SK-N-MC (cell line): ENCODE measurements around the gene MPRIP.

Experiments
- EZH2 ChIP-seq: fragments of 200-600 bp; sonication (generic); IDR thresholded peaks from one replicate; pipeline ENCODE4 v1.6.1; 2017; ENCODE audit warnings: antibody characterized with exemption
- POLR2AphosphoS5 ChIP-seq: IDR thresholded peaks from 2 replicates; pipeline ENCODE4 v1.6.1; 2012; ENCODE audit warnings: mild to moderate bottlenecking, low read depth, low read length, borderline replicate concordance

DNA sequence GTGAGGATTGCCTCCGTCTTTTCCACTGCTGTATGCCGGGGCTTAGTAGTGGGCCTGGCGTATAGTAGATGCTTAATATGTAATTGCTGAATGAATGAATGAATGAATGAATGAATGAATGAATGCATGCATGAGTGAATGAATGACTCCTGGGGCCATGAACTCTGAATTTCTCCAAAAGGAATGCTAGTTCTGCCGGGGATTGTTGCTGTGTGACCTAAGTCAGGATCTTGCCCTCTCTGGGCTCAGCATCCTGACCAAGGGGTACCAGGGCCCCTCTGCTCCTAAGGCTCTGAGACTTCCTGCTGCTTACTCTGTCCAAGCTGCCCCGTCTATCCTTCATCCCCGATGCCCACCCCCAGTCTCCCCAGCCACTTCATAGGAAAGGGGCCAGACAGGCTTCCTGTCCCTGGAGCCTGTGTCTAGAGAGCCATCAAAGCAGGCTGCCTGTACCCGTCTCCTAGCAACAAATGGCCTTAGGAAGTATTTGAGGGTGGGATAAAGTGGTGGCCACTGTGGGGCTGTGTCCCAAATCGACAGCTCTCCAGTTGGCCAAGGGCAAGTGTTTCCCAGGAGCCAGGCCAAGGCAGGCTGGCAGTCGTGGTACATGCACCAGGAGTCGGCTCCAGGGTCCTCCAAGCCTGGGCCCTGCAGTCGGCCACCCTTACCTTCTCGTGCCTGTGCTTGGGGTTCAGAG, 11.6 kb upstream of the MPRIP start:
- TF ChIP-seq EZH2: no peak
- TF ChIP-seq POLR2AphosphoS5: no peak
